ENCODE results near the gene CEP162.
"Not testable (repeated sequence)": the region's sequence is repeated elsewhere in the genome, so short reads cannot be mapped to it uniquely, and the experiment has no call there.

- not testable (repeated sequence) for TF ChIP-seq CSDC2, OSR1 (CRISPR knock-in tag; IDR thresholded peaks at IDR 0.05)
Measured at GRCh38 chr6:84189356-84189755, 38.1 kb downstream of the CEP162 start.

All from SK-N-SH treated with all-trans-retinoic acid at 6 μM for 48 hours (cell line).